GM18520 (cell line): ENCODE measurements around the gene VDAC1.
"Not testable (repeated sequence)": the region's sequence is repeated elsewhere in the genome, so short reads cannot be mapped to it uniquely, and the experiment has no call there.

Source experiments
- ATAC-seq: cut with Tn5 transposase; IDR thresholded peaks from one replicate; pipeline ENCODE4 v1.9.1; 2021; ENCODE audit not compliant: unreplicated experiment

VDAC1 gene

GRCh38 chr5:134004626-134005416, at the start of gene VDAC1:
Gene VDAC1, minus strand, starts transcription at chr5:134004975. Its CDS starts 11,963 bp downstream, at chr5:133993012.
- peak; percentile 60 for ATAC-seq

- no peak for ATAC-seq
Measured at GRCh38 chr5:134053840-134054338, 49.1 kb upstream of the VDAC1 start.

- no peak for ATAC-seq
Measured at GRCh38 chr5:134053314-134053839, 48.6 kb upstream of the VDAC1 start.

- ATAC-seq: no peak
Measured at GRCh38 chr5:134051305-134051704, 46.5 kb upstream of the VDAC1 start.

- no peak for ATAC-seq
Measured at GRCh38 chr5:134048864-134049263, 44.1 kb upstream of the VDAC1 start.

- ATAC-seq: no peak
Measured at GRCh38 chr5:134047687-134048056, 42.9 kb upstream of the VDAC1 start.

GRCh38 chr5:134046801-134047686, 42.3 kb upstream of the VDAC1 start:
- ATAC-seq: no peak

- no peak for ATAC-seq
Measured at GRCh38 chr5:134046330-134046729, 41.6 kb upstream of the VDAC1 start.

GRCh38 chr5:134043793-134044792, 39.3 kb upstream of the VDAC1 start:
- ATAC-seq: no peak

GRCh38 chr5:134041570-134042411, 37.0 kb upstream of the VDAC1 start:
- ATAC-seq: no peak

GRCh38 chr5:134038138-134038537, 33.4 kb upstream of the VDAC1 start:
- no peak for ATAC-seq

GRCh38 chr5:134037160-134037559, 32.4 kb upstream of the VDAC1 start:
- ATAC-seq: no peak

GRCh38 chr5:134034326-134034725, 29.6 kb upstream of the VDAC1 start:
- ATAC-seq: no peak

- not testable (repeated sequence) for ATAC-seq
Measured at GRCh38 chr5:134030303-134030964, 25.7 kb upstream of the VDAC1 start.

- no peak for ATAC-seq
Measured at GRCh38 chr5:134029156-134029555, 24.4 kb upstream of the VDAC1 start.

GRCh38 chr5:134028496-134028895, 23.7 kb upstream of the VDAC1 start:
- ATAC-seq: no peak

GRCh38 chr5:134027288-134027615, 22.5 kb upstream of the VDAC1 start:
- no peak for ATAC-seq

GRCh38 chr5:134026521-134027287, 21.9 kb upstream of the VDAC1 start:
- no peak for ATAC-seq
